HG03432 (cell line): ENCODE measurements around the gene FOXO6.
"Not testable (repeated sequence)": the region's sequence is repeated elsewhere in the genome, so short reads cannot be mapped to it uniquely, and the experiment has no call there.

Experiments
- ATAC-seq: cut with Tn5 transposase; IDR thresholded peaks from one replicate; pipeline ENCODE4 v1.9.1; 2021; ENCODE audit warnings: mild to moderate bottlenecking, moderate library complexity; ENCODE audit not compliant: unreplicated experiment

Gene FOXO6

DNA sequence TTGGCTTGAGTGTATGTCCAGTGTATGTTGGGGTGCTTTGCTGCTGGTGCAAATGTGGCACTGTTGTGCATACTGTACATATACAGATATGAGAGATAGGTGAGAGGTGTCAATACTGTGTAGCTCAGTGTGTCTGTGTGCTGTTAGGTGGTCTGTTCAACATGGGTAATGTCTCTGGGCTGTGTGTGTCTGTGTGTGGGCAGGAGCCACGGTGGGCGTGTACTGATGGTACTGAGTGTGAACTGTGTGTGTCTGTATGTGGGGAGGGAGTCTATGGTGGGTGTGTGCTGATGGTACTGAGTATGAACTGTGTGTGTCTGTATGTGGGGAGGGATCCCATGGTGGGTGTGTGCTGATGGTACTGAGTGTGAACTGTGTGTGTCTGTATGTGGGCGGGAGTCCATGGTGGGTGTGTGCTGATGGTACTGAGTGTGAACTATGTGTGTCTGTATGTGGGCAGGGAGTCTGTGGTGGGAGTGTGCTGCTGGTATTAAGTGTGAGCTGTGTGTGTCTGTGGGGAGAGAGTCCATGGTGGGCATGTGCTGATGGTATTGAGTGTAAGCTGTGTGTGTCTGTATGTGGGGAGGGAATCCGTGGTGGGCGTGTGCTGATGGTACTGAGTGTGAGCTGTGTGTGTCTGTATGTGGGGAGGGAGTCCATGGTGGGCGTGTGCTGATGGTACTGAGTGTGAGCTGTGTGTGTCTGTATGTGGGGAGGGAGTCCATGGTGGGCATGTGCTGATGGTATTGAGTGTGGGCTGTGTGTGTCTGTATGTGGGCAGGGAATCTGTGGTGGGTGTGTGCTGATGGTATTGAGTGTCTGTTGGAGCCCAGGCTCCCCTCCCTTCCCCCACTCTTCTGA, 32.2 kb upstream of the FOXO6 start:
- no peak for ATAC-seq

DNA sequence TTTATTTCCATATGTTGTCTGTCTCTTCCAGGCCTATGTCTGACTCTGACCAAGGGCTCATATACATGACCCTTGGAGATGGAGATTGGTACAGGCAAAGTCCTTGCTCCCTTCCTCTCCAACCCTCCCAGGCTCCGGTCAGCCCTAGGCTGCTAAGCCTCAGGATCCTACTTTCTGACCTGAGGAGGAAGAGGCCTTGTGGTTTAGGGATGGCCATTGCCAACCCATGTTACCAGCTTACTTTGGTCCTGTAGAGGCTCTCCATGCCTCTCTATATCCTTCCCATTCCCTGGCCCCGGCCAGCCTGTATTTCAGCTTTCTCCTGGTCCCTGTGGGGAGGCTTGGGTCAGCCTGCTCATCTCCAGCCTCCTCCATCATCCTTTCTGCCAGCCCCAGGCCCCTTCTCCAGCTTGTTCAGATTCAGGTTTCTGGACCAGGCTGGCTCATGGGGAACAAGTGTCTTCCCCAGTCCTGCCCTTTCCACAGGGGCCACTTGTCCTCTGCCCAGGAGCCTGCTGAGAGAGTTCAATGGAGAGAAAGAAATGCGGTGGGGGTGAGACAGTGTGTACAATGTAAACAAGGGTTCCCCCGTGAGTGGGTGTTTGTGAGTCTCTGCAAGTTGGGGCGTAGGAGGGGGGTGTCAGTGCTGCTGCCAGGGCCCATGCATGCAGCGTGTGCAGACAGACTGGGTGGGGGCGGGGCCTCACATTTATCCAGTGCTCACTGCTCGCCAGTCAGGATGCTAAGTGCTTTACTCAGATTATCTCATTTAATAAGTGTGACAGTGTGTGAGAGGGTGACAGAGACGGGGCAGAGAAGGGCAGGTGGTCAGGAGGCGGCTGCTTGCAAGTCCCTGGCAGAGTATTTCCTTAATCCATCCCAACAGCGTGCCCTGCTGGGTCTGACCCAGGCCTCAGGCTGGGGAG, 31.3 kb upstream of the FOXO6 start:
- no peak for ATAC-seq

DNA sequence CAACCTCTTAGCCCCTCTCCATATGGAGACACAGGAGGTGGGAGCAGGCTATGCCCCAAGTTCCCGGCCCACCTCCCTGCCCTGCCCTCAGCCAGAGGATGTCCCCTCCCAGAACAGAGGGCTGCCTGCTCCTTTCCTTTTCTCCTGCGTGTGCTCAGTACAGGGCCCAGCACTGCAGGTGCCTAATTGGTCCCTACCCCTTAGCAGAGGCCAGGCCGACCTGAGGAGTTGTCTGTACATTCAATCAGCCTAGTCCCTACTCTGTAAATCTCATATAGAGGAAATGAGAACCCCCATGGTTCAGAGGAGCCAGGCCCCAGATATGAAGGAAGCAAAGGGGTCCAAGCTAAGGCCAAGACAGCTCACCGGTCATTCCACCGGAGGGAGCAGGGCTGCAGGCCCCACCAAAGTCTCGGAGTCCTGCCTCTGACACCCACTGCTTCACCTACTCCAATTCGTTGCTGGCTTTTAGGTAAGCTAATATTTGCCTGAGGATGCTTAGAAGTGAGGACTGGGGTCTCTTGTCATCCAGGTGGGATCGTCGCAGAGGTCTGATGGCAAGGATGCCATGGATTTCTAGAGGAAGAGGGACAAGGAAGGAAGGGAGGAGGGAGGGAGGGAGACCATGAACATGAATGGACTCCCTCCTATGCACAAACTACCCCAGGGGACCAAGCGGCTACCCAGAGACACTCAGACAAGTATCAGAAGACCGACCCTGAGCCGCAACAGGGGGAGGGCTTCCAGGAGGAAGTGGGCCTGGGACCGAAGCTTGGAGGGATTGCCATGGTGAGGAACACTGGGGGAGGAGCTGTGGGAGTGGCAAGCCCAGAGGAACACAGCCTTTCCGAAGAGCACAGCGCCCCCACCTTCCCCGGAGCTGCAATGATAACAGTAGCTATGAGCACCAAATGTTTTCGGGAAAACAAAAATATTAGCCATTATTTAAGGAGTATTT, 30.4 kb upstream of the FOXO6 start:
- no peak for ATAC-seq

DNA sequence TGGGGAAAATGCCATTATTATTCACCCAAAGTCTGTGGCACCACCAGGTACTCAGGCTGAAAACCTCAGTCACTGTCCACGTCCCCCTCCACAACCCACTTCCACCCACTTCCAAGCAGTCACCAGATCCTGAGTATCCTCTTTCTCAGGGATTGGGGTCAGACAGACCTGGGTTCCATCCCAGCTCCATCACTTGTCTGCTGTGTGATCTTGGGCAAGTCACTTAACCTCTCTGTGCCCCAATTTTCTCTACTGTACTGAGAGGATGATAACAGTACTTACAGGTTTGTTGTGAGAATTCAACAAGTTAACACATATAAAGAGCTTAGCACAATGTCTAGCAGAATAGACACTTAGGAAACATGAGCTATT, 29.7 kb upstream of the FOXO6 start:
- no peak for ATAC-seq

DNA sequence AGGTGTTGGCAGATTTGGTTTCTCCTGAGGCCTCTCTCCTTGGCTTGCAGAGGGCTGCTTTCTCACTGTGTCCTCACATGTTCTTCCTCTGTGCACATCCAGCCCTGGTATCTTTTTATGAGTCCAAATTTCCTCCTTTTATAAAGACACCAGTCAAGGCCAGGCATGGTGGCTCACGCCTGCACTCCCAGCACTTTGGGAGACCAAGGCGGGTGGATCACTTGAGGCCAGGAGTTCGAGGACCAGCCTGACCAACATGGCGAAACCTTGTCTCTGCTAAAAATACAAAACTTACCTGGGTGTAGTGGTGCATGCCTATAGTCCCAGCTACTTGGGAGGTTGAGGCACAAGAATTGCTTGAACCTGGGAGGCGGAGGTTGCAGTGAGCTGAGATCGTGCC, 29.1 kb upstream of the FOXO6 start:
- not testable (repeated sequence) for ATAC-seq

DNA sequence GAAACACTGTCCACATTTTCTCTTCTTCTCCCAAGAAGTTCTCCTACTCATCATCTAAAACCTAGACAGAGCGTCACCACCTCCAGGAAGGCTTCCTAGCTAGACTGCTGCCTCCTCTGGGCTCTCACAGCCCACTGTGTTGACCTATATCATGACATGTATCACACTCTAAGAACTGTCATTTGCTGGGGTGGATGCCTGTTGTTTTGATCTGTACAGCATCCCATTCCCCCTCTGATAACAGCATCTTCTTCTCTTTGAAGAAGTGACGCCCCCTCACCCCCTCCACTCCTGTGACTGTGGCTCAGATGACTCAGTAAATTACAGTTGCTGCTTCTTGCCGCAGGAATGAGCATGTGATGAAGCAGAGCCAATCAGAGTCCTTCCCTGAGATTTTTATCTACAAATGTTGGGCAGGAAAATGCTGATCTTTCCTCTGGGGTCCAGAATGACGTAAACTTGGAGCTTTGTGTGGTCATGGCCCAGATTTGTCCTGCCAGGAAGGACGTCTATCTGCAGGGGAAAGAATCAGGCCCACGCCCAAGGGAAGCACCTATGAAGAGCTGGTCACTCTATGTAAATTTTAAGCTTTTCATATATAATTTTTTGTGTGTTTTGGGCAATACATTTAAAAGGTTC, 28.0 kb upstream of the FOXO6 start:
- no peak for ATAC-seq

DNA sequence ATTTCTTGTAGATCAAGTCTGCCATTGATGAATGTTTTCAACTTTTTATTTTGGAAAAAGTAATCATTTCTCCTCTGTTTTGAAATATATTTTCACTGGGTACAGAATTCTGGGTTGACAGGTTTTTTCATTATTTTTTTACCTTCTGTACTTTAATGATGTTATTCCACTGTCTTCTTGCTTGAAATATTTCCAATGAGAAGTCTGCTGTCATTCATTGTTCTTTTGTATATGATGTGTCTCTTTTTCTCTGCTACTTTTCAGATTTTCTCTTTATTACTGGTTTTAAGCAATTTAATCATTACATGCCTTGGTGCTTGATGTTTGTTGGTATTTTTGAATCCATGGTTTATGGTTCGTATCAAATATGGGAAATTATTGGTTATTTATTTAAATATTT, 22.4 kb upstream of the FOXO6 start:
- ATAC-seq, result no peak

DNA sequence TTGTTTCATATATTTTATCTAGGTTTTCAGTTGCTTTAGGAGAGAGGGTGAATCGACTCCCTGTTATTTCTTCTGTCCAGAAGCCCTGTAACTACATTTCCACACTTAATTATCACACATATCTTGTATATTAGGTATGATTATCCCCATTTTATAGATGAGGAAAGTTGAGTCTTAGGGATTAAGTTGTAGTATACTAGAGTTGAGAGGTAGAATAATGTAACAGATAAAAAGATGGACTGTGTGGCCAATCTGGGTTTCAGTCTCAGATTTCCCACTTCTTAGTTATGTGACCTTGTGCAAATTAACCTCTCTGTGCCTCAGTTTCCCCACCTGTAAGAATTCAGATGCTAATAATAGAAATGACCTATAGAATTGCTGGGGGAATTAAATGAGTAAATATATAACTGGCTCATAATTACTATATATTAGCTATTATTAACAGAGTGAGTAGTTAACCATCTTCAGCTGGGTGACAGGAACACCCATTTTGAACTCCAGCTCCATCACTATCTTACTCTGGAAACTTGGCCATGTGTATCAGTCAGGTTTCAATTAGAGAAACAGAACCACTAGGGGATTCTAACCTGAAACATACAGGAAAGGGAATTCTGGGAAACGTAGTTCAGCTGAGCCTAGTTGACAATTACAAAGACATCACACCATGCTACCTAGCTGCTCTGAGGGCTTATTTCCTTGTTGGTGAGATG, 20.4 kb upstream of the FOXO6 start:
- ATAC-seq, result no peak

DNA sequence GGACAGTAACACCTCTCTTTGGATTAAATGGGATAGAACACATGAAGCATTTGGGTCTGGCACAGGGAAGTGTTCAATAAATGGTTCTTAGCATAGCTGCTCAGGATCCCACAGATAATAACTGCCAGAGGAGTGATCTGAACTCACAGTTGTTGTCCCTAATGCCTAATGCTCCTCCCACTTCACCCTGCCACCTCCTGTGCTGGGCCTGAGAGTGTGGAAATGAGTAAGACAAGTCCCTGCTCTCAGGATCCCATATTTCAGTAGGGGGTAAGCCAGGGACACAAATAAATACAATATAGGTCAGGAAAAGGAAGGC, 19.9 kb upstream of the FOXO6 start:
- no peak for ATAC-seq

DNA sequence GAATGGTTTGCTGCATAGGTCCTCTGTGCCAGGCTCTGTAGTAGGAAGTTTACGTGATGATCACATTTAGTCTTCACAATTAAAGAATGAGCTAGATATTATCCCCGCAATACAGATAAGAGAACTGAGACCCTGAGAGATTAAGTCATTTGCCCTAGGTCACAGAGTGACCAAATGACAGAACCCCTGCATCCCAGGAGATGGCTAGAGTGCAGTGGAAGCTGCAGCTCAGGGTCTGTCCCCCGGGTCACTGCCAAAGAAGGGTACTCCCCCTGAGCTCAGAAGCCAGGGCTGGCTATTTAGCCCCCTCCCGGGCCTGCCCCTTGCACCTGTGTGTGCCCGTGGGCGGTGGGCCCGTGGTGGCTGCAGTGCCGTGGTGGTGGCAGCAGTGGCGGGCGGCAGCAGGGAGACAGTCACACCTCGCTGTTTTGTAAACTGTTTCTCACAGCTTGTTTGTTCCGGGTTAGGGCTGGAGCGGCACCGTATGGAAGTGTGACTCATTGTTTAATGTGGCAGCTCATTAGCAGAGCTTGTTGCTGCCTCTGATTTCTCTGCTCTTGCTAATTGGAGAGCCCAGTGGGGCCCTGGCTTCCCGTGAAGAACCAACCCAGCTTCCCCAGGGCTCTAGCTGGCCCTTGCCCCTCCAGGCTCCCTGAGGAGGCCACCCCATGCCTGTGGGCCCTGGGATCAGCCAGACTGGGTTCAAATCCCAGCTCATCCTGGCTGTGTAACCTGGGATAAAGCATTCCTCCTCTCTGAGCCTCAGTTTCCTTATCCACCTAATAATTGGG, 19.3 kb upstream of the FOXO6 start:
- ATAC-seq, result no peak

DNA sequence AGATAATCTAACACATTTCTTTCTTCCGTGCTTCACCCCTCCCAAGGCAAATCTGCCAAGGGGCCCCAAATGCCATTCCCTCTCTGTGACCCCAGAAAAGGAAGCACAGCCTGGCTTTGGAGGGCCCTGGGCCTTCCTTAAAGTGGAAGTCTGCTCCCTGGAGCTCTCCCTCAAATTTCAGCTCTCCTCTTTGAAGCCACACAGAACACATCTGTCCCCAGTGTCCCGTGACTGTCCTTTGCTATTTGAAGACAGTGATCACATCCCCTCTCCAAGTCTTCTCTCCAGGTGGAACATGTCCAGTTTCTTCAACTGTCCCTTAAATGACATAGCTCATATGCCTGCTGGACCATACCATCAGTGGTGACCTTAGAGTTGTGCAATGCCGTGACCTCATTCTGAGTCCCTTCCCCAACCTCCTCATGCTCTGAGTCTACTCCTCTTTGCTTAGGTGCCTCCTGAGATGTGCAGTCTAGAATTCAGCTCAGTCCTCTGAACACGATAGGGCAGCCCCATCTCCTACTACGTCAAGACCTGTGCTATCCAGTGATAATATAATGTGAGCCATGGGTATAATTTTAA, 18.4 kb upstream of the FOXO6 start:
- ATAC-seq, result no peak

DNA sequence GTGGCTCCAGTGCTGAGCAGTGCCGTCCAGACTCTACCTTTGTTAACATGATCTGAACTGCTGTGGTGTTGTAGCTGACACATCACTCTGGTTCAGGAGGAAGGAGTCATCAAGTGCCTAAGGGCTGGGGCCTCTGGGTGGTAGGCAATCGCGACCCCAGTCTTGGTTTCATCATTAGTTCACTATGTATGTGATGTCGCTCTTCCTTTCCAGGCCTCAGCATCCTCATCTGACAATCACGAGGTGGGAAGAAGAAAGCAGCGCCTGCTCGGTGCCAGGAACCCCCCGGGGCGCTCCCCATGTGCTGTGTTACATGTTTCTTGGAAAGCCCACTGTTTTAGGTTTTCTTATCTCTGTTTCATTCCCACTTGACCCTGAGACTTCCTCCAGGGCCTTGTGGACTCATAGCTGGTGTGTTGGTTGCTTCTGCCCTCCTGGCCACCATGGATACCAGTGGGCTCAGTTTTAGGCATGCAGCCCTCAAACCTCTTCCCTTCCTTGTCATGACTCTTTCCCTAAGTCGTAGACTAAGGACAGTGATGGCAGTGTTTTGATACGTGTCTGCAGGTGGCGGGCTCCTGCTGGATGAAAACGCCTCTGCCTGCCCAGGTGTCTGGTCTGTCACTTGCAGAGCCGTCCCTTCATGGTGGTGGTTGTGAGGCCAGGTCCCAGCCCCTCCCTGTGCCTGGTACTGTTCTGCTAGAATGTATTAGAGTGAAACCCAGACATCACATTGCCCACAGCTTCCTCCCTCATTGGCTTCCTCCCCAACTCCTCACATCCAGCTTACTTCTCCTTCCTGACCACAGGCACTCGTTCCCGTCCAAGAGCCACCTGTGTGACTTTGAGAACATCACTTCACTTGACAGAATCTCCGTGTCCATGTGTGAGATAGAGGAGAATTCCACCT, 17.2 kb upstream of the FOXO6 start:
- peak; percentile 28 for ATAC-seq

DNA sequence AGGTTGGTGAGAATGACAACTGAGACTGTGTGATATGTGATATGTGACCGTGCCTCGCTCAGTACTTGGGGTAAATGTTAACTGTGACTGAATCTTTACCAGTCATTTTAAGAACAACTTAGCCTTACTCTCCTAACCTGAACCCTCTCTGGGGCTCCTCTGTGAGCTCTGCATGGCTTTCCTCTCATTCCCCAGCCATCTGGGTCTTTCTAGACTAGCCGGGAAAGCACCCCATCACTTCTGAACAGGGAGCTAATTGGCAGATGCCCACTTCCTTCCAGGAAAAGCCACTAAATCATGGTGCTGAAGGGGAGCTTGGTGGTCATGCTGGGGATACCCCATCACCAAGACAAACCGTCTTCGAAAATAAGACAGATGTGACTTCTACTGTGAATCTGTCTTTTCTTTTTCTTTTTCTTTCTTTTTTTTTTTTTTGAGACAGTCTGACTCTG, 16.5 kb upstream of the FOXO6 start:
- peak; percentile 49 for ATAC-seq

DNA sequence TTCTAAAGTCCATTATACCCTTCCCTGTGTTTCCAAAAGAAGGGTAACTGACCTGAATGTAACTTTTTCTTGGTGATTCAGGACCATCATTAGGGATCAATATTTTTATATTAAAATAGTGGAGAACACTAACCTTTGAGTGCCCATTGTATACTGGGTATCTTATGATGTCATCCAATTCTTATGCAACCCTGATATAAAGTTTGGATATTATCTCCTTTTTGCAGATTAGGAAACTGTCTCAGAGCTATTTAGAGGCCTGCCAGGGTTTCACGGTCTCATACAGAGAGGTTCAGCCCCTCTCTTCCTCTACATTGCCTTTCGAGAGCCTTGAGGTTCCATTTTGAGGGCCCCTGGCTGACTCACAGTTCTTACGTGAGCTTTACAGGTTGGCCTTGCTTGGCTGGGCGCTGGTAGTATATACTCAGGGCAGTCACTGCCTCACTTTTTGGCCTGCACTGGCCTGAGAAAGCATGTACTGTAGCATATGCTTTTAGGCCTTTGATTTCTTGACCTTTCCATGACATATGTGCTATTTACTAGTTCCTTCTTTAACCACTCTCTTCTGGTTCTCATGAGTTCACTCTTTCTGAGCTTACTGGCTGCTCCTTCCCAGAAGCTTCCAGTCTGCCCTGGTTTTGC, 15.7 kb upstream of the FOXO6 start:
- ATAC-seq, result no peak

DNA sequence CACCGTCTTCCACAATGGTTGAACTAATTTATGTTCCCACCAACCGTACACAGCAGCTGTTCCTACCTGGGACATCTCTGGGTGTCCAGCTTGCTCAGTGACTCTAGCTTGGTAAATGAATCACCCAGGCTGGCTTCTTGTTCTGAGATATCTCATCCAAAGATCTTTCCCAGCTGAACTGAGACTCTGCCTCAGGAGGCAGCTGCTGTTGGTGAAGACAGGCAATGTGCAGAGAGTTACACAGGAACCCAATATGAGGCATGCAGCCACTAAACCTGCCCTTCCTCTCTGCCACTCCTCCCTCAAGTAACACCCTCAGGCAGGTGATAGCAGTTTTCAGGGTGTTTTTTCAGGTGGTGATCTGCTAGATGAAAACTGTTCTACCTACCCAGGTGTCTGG, 14.0 kb upstream of the FOXO6 start:
- no peak for ATAC-seq

DNA sequence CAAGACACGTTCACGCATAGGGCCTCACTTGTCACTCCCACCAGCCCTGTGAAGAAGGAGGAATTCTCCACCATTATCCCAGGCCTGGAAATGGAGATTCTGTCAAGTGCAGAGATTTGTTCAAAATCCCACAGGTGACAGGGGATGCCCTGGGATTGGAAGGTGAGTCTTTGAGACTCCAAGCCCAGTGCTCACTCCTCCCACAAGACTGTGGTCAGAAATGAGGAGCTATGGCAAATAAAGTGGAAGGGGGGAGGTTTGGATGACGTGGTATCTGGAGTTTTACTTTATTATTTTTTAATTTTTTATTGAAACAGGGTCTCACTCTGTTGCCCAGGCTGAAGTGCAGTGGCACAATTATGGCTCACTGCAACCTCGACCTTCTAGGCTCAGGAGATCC, 12.8 kb upstream of the FOXO6 start:
- ATAC-seq, result no peak

DNA sequence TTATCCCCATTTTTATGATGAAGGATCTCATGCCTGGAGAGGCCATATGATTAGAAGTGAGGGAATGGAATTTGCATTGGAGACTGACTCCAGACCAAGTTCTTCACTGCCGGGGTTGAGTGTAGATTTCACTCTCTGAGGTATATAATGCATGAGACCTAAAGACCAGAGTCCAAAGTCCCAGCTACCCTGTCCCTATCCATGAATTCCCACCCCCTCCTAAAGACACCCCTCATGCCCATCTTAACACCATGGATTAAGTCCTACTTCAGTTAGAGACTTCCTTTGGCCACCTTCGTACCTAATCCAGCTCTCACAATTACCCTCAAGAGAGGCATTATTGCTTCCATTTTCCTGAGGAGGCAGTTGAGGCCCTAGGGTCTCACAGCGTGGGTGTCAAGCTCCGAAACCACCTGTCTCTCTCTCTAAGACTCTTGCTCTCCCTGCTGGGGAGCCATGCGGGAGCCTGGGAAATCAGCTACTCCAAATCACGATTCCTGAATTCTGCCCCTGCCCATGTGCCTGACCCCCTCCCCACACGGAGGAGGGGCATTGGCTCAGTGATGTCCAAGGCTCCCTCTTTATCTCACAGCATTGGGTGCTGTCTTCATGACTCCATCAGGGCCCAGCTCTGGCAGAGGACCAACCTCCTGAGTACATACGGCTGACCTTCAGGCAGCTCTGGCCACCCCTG, 11.7 kb upstream of the FOXO6 start:
- no peak for ATAC-seq
